ENCODE measurements around the gene FOXL2.

Gene FOXL2

DNA sequence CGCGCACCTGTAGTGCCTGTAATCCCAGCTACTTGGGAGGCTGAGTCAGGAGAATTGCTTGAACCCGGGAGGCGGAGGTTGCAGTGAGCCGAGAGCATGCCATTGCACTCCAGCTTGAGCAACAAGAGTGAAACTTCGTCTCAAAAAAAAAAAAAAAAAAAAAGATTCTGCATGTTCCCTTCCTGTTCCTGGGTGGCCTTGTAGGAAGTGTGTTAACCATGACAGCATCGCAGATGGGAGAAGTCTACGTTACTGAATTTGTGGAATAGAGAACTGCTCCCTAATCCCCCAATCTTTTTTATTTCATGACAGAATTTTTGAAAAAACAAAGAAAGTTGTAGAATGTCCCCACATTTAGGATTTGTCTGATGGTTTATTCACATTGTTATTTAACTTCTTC is 45.4 kb downstream of the FOXL2 start:
- DNase-seq = no peak
- in situ Hi-C loops (cut with HindIII; ENCODE audit: low pct_ligation_motif_present, low sequenced_read_pairs) = loop anchor here (25.0 kb wide), 1 partner anchor 214 kb away; no protein-coding TSS in a partner anchor
- TF ChIP-seq, protein P1, sequence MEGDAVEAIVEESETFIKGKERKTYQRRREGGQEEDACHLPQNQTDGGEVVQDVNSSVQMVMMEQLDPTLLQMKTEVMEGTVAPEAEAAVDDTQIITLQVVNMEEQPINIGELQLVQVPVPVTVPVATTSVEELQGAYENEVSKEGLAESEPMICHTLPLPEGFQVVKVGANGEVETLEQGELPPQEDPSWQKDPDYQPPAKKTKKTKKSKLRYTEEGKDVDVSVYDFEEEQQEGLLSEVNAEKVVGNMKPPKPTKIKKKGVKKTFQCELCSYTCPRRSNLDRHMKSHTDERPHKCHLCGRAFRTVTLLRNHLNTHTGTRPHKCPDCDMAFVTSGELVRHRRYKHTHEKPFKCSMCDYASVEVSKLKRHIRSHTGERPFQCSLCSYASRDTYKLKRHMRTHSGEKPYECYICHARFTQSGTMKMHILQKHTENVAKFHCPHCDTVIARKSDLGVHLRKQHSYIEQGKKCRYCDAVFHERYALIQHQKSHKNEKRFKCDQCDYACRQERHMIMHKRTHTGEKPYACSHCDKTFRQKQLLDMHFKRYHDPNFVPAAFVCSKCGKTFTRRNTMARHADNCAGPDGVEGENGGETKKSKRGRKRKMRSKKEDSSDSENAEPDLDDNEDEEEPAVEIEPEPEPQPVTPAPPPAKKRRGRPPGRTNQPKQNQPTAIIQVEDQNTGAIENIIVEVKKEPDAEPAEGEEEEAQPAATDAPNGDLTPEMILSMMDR (IDR thresholded peaks at IDR 0.05; ENCODE audit: low read depth, low read length, missing control alignments) = no peak
- H3K36me3 ChIP-seq (replicated peaks) = no peaks in the 10 kb centered on the region
- no peak overlapping the region for H3K27ac ChIP-seq
- no peaks in the 10 kb centered on the region for H3K27me3 ChIP-seq (replicated peaks)
- H3K4me3 ChIP-seq (ENCODE audit: low read depth, low read length) = no peak overlapping the region

DNA sequence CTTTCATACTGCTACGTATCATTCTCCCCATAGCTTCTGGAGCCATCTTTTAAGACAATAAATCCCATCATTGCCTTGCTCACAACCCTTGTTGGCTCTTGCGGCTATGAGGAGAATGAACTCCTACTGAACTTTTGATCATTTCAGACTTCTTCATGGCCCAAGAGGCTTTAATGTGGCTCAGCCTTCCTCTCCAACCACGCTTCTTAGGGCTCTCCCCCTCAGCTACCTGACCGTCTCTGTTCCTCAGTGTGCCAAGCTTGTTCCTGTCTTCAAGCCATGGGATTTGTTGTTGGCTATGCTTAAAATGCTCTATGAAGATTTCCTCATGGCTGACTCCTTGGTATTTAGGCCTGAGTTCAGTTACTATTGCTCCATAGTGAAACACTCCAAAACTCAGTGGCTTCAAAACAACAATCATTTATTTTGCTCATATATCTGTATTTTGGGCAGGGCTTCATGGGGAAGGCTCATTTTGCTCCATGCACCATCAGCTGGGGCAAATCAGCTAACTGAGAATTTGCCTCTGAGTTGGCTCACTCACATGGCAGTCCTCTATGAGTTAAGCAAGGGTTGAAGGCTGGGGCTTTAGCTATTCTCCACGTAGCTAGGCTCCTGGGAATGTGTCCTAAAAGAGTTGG is 47.5 kb downstream of the FOXL2 start:
- Histone ChIP-seq H3K36me3 (replicated peaks) (no peaks in the 10 kb centered on the region), H3K27me3 (replicated peaks) (no peaks in the 10 kb centered on the region), H3K27ac (no peak overlapping the region), H3K4me3 (ENCODE audit: low read depth, low read length) (no peak overlapping the region)
- in situ Hi-C loops (cut with HindIII; ENCODE audit: low pct_ligation_motif_present, low sequenced_read_pairs) = no loop called here
- no peak for DNase-seq
- TF ChIP-seq, protein P1 (IDR thresholded peaks at IDR 0.05; ENCODE audit: low read depth, low read length, missing control alignments) = no peak

DNA sequence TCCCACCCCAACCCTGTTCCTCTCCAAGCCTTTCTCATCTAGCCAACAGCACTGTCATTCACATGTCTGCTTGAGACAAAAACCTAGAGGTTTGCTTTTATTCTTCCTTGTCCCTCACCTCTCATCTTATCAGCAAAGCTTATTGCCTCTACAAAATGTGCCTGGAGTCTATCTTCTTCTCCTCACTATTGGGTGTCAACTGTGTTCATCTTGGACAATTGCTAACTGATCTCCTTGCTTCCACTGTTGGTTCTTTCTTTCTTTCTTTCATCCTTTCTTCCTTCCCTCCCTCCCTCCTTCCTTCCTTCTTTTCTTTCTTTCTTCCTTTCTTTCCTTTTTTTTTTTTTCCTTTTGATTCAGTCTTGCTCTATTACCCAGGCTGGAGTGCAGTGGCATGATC is 48.2 kb downstream of the FOXL2 start:
- H3K36me3 ChIP-seq (replicated peaks) = no peaks in the 10 kb centered on the region
- H3K27me3 ChIP-seq (replicated peaks) = no peaks in the 10 kb centered on the region
- TF ChIP-seq, protein P1 (IDR thresholded peaks at IDR 0.05; ENCODE audit: low read depth, low read length, missing control alignments) = no peak
- no peak for DNase-seq
- H3K4me3 ChIP-seq (ENCODE audit: low read depth, low read length) = no peak overlapping the region
- in situ Hi-C loops (cut with HindIII; ENCODE audit: low pct_ligation_motif_present, low sequenced_read_pairs) = no loop called here
- no peak overlapping the region for H3K27ac ChIP-seq

DNA sequence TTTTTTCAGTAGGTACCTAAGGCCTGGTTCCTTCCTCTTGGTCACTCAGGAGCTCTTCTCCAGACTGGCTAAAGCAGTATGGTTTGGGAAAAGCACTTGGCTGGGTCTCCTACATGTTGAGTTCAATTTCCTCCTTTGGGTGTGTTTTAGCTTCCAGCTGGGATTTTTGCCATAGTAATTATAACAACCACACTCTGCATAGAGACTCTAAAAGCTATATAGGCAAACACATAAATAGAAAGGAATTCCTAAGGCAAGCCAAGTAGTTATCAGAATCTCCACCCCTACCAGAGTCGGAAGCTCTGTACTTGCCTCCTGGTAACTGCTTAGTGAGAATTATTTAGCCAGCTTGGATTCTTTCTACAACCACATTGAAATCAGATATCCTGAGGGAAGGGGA is 48.6 kb downstream of the FOXL2 start:
- Histone ChIP-seq H3K27ac (no peak overlapping the region), H3K4me3 (ENCODE audit: low read depth, low read length) (no peak overlapping the region), H3K36me3 (replicated peaks) (no peaks in the 10 kb centered on the region), H3K27me3 (replicated peaks) (no peaks in the 10 kb centered on the region)
- TF ChIP-seq, protein P1 (IDR thresholded peaks at IDR 0.05; ENCODE audit: low read depth, low read length, missing control alignments) = no peak
- in situ Hi-C loops (cut with HindIII; ENCODE audit: low pct_ligation_motif_present, low sequenced_read_pairs) = no loop called here
- DNase-seq = peak; percentile 3

Data from brain microvascular endothelial cell (primary cell).